PC-3 (cell line): ENCODE measurements around the gene RFTN1. TPM values are rescaled to one million over a fixed set of nuclear protein-coding genes. Genes with fewer than 3 reads are reported as not detected.

Source experiments
- ATAC-seq: fragments of 200-7000 bp; cut with Tn5 transposase; 2 replicates; pipeline ENCODE4 v1.9.1; 2020; ENCODE audit warnings: mild to moderate bottlenecking, moderate library complexity
- BruUV-seq: library from RNA; stranded (reverse); fragments of 400-500 nt; replicated peaks from 2 replicates; lab custom pipeline; 2021; lab: Mats Ljungman, UMichigan
- CTCF ChIA-PET: fragments of 300-600 bp; sonication (Branson Sonifier 250); formaldehyde crosslinking; loops from one replicate; lab custom pipeline; 2022; ENCODE audit warnings: antibody characterized with exemption; lab: Charles Lee
- POLR2A ChIA-PET: fragments of 300-600 bp; sonication (Branson Sonifier 250); formaldehyde crosslinking; loops from one replicate; lab custom pipeline; 2022; ENCODE audit warnings: antibody characterized with exemption; ENCODE audit not compliant: unreplicated experiment; lab: Charles Lee
- DNase-seq: peaks from one replicate; pipeline ENCODE4 v3.0.0-alpha.2; 2015
- H2AFZ ChIP-seq: fragments of 300-600 bp; sonication (generic); 2 replicates; pipeline ENCODE4 v1.6.0; 2016; ENCODE audit warnings: antibody characterized with exemption, low read length
- H3F3A ChIP-seq: fragments of 300-600 bp; sonication (generic); one replicate; pipeline ENCODE4 v1.6.0; 2017; ENCODE audit warnings: antibody characterized with exemption, low read length, control low read depth, mild to moderate bottlenecking; ENCODE audit not compliant: unreplicated experiment
- H3K27ac ChIP-seq: fragments of 300-600 bp; sonication (generic); 2 replicates; pipeline ENCODE4 v1.5.1; 2016; ENCODE audit warnings: mild to moderate bottlenecking, low read length
- H3K27me3 ChIP-seq: fragments of 300-600 bp; sonication (generic); 2 replicates; pipeline ENCODE4 v1.6.1; 2016; ENCODE audit warnings: low read length, mixed read lengths
- H3K36me3 ChIP-seq: fragments of 300-600 bp; sonication (generic); 2 replicates; pipeline ENCODE4 v1.6.1; 2016; ENCODE audit warnings: low read depth, mixed run types, low read length, mixed read lengths
- H3K4me1 ChIP-seq: fragments of 300-600 bp; sonication (generic); 2 replicates; pipeline ENCODE4 v1.5.1; 2016; ENCODE audit warnings: low read length; ENCODE audit not compliant: insufficient read depth
- H3K4me2 ChIP-seq: fragments of 300-600 bp; sonication (generic); 2 replicates; pipeline ENCODE4 v1.6.0; 2016; ENCODE audit warnings: low read length
- H3K4me3 ChIP-seq: fragments of 300-600 bp; sonication (generic); 2 replicates; pipeline ENCODE4 v1.5.1; 2016; ENCODE audit warnings: mild to moderate bottlenecking, low read length, mixed read lengths
- H3K79me2 ChIP-seq: fragments of 300-600 bp; sonication (generic); 2 replicates; pipeline ENCODE4 v1.6.1; 2017; ENCODE audit warnings: low read length, mixed read lengths
- H3K9ac ChIP-seq: fragments of 300-600 bp; sonication (generic); 2 replicates; pipeline ENCODE4 v1.6.0; 2016; ENCODE audit warnings: mild to moderate bottlenecking, low read length
- H3K9me2 ChIP-seq: fragments of 300-600 bp; sonication (generic); replicated peaks from 2 replicates; pipeline ENCODE4 v1.6.1; 2016; ENCODE audit warnings: mixed run types, low read length, mixed read lengths
- H3K9me3 ChIP-seq: fragments of 300-600 bp; sonication (generic); 2 replicates; pipeline ENCODE4 v1.6.1; 2016; ENCODE audit warnings: low read length, mixed read lengths
- H4K20me1 ChIP-seq: fragments of 300-600 bp; sonication (generic); 2 replicates; pipeline ENCODE4 v1.6.1; 2016; ENCODE audit warnings: low read length, mixed read lengths
- CTCF ChIP-seq: fragments of 300-600 bp; sonication (generic); conservative IDR thresholded peaks from 2 replicates; pipeline ENCODE4 v1.5.1; 2017; ENCODE audit warnings: antibody characterized with exemption, low read depth, mild to moderate bottlenecking, low read length
- EZH2 ChIP-seq: fragments of 300-600 bp; sonication (generic); IDR thresholded peaks from one replicate; pipeline ENCODE4 v1.6.1; 2017; ENCODE audit warnings: antibody characterized with exemption, mild to moderate bottlenecking, low read length; ENCODE audit not compliant: unreplicated experiment
- EZH2phosphoT487 ChIP-seq: fragments of 300-600 bp; sonication (generic); IDR thresholded peaks from 2 replicates; pipeline ENCODE4 v1.6.1; 2018; ENCODE audit warnings: mild to moderate bottlenecking, antibody characterized with exemption, low read length, borderline replicate concordance
- intact Hi-C: fragments of 100-400 bp; cut with micrococcal nuclease; formaldehyde crosslinking; loops from 2 replicates; pipeline ENCODE4 v1.9.0; 2023
- total RNA-seq: library from RNA; depleted of rRNA; stranded (reverse); fragments of >200 nt; gene quantifications from 2 replicates; pipeline ENCODE4 v1.2.3, GENCODE V29; 2014

The RFTN1 gene
- total RNA-seq, 1 experiment from 2014 or later, result 9.7 TPM

- ChIA-PET POLR2A (no interaction called here), CTCF (no interaction called here)
- no TSS peak for BruUV-seq
- H2AFZ ChIP-seq, result no peak overlapping the region
- ATAC-seq (no peak), DNase-seq (no peak)
- H3K36me3 ChIP-seq, result no peaks in the 10 kb centered on the region
- no peaks in the 10 kb centered on the region for H4K20me1 ChIP-seq
- intact Hi-C loops, result no loop called here
- no peaks in the 10 kb centered on the region for H3K79me2 ChIP-seq
- no peak overlapping the region for H3K9ac ChIP-seq
- H3K27me3 ChIP-seq, result no peaks in the 10 kb centered on the region
- H3K4me1 ChIP-seq, result peaks cover 9% of the 10 kb centered on the region; the same call in 1 of the 2 replicates
- no peaks in the 10 kb centered on the region for H3K9me2 ChIP-seq
- no peak overlapping the region for H3K4me3 ChIP-seq
- no peaks in the 10 kb centered on the region for H3K9me3 ChIP-seq
- H3K27ac ChIP-seq, result no peak overlapping the region
- no peak overlapping the region for H3K4me2 ChIP-seq
- no peaks in the 10 kb centered on the region for H3F3A ChIP-seq
- TF ChIP-seq EZH2phosphoT487, result no peak
- no peak for TF ChIP-seq EZH2
- no peak for TF ChIP-seq CTCF
Measured at GRCh38 chr3:16486201-16486600, 27.3 kb downstream of the RFTN1 start.

- no peak for ATAC-seq
- Histone ChIP-seq H3K9me2 (no peaks in the 10 kb centered on the region), H3K4me2 (no peak overlapping the region)
Measured at GRCh38 chr3:16485395-16485992, 28.0 kb downstream of the RFTN1 start.

More at GRCh38 chr3:16485395-16485992, 28.0 kb downstream of the RFTN1 start:
- Histone ChIP-seq H4K20me1 (no peaks in the 10 kb centered on the region), H3K79me2 (no peaks in the 10 kb centered on the region), H3K4me1 (peaks cover 15% of the 10 kb centered on the region; the same call in 1 of the 2 replicates), H3K36me3 (no peaks in the 10 kb centered on the region), H3K4me3 (no peak overlapping the region), H3K27me3 (no peaks in the 10 kb centered on the region), H3K9ac (no peak overlapping the region), H3K9me3 (no peaks in the 10 kb centered on the region), H3K27ac (no peak overlapping the region), H2AFZ (no peak overlapping the region), H3F3A (no peaks in the 10 kb centered on the region)
- DNase-seq, result no peak
- BruUV-seq, result no TSS peak
- ChIA-PET CTCF (no interaction called here), POLR2A (no interaction called here)
- intact Hi-C loops, result no loop called here
- TF ChIP-seq EZH2 (no peak), CTCF (no peak), EZH2phosphoT487 (no peak)
